GM19328 (cell line): ENCODE results near the gene FMN1.

Source experiments
- ATAC-seq: cut with Tn5 transposase; IDR thresholded peaks from one replicate; pipeline ENCODE4 v1.9.1; 2021; ENCODE audit warnings: mild to moderate bottlenecking, moderate library complexity; ENCODE audit not compliant: unreplicated experiment

FMN1 gene

DNA sequence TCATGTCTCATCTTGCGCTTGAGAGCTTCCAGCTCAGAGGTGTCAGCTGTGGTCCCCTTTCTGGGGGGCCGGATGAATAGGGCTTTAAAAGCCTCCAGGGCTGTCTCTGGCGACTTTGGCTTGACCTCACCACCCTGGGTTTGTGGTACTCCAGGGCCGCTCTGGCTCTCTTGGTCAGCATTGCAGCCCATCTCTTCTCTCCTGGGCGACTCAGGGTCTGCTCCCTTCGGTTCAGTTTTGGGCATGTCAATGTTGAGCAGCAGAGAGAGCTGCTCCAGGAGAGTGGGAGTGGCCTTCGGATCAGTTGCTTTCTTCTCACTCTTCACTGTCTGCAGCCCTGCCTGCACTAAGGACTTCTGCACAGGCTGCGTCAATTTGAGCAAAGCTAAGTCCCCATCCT is 127.9 kb downstream of the FMN1 start:
- ATAC-seq = no peak

DNA sequence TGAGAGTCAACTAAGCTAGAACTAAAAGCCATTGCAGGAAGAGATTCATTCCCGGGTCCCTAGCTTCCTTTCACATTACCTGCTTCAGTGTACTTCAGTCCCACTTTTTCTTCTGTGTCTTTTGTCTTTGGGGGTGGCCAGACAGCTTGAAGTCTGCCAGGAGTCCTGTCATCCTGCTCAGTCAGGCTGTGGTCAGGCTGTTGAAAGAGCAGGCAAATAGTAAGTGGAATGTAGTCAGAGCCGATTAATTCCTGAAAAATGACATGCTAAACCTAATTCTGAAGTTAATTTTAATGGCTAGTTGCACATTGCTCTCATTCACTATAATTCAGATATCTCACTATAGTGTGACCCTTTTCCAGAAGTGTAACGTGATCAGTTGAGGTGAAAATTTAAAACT is 129.6 kb downstream of the FMN1 start:
- no peak for ATAC-seq

DNA sequence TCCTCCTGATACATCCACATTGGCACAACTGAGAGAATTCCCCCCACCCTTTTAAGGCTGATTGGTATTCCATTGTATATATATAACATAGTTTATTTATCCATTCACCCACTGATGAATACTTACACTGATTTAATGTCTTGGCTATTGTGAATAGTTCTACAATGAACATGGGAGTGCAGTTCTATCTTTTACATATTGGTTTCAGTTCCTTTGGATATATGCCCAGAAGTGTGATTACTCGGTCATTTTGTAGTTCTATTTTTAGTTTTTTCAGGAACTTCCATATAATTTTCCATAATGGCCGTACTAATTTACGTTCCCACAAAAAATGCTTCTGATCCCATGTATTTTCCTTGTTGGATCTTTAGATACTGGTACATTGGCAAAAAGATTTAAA is 135.3 kb downstream of the FMN1 start:
- ATAC-seq = no peak

DNA sequence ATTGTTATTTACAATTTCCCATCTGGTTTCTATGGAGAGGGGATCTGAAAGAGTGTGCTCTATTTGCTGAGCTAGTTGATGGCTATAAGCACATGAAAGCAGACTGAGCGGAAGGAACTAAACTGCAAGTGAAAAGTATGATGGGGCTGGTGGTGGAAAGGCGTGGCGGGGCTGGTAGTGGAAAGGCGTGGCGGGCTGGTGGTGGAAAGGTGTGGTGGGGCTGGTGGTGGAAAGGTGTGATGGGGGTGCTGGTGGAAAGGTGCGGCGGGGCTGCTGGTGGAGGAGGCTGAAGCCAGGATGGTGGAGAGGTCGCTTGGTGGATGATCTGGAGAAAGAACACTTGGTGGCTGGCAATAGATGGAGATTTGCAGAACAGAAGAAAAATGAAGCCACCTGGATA is 136.7 kb downstream of the FMN1 start:
- ATAC-seq = no peak

DNA sequence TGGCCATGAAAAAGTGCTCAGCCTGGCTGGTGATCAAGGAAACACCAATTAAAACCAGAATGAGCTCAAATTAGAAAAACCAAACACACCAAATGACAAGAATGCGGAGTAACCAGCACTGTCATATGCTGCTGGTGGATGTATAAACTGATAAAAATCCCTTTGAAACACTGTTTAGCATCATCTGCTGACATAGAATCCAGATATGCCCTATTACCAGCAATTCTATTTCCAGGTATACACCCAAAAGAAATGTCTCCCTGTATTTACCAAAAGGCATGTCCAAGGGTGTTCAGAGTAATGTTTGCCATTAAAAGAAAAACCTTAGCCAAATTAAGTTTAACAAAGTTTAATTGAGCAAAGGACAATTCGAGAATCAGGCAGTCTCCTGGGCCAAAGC is 138.6 kb downstream of the FMN1 start:
- ATAC-seq = no peak

DNA sequence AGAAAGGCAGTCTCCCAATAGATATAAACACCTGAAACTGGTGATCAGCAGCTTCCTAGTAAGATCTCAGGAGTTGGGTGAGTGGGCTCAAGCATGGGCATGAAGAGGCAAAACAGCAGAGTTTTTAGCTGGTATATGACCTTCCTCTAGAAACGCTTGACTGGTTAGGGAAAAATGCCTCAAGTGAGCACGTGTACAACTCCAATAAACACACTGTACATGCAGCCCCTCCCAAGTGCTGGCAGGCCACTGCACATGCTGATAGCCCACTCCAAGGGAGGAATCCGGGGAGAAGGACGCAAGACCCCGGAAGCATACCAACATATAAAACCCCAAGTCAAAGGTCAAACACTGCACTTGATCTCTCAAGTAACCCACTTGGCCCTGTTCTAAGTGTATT is 143.0 kb downstream of the FMN1 start:
- ATAC-seq = no peak

DNA sequence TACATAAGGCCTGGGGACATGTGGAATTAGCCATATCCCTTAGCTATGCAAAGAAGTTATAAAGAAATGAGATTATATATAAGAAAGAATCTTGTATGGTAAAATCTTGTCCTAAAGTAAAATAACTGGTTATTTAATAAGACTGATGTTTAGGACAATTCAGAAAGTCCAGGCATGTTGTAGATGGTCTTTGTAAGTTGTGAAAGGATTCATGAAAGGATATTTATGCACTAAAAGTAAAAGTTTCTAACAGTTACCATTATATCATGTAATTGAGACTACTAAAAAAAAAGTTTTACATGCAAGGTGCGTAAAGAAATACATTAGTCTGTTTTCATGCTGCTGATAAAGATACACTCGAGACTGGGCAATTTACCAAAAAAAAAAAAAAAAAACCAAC is 146.3 kb downstream of the FMN1 start:
- ATAC-seq = no peak

DNA sequence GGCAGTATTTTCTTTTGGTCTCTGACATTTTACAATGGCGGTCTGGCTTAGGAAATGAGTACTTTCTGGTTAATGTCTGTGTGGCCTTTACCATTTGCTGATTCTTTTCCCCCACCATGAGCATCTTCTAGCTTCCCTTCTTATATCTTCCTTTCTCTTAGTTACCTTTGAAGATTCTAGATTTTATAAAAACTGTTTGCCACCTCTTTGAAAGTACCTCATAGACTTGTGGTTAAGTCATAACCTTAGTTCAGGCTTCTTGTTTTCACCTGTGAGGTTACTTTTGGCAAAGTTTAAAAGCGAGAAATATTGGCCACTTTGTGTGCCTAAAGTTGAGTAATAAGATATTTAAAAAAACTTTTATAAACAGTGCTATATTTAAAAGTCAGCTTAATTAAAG is 147.4 kb downstream of the FMN1 start:
- ATAC-seq = no peak

DNA sequence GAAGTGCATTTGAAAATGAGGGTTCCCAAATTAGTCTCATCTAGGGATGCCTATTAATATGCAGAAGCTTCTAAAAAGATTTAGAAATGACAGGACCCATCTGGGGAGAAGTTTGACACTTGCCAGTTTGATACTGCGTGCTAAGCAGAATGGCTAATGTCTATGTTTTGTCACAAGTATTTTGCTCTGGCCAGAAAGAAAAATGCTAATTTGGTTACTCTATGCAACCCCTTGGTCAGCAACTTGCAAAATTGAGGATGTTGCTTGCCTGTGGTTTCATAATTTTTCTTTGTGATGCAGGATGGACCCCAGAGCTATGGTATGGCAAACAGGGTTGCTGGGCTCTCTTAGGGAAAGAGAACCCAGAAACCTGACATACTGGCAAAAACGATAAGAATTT is 148.2 kb downstream of the FMN1 start:
- no peak for ATAC-seq

DNA sequence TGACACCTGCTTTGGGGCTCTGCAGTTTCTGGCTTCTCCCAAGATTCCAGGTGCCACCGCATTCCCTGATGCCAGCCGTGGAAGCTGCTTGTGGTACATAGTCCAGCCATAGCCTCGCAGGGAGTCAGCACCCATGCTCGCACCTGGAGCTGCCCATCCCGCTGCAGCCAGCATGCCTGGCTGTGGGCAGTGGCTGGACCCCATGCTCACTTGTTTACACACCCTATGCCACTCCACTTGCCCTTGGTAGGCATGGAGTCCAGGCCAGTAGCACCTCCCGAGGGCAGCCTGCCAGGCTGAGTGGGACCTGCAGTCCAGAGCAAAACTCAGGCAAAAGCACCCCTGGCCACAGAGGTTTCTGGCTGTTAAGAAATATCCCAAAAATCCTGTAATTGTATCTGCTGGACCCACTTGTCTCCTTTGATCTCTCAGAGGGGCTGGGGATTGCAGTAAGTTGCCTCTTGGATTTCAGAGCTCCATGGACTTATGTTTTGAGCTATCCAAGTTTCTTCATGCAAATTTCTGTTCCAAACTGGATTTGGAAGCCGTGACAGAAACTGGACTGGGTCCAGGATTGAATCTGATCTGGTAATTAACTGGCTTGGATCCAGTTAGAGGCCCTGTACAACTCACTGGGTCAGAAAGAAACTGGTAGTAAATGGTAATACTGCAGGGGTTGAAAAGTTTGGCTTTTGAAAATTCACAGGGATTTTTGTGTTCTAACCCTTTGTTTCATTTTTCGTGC is 149.3 kb downstream of the FMN1 start:
- ATAC-seq = no peak

DNA sequence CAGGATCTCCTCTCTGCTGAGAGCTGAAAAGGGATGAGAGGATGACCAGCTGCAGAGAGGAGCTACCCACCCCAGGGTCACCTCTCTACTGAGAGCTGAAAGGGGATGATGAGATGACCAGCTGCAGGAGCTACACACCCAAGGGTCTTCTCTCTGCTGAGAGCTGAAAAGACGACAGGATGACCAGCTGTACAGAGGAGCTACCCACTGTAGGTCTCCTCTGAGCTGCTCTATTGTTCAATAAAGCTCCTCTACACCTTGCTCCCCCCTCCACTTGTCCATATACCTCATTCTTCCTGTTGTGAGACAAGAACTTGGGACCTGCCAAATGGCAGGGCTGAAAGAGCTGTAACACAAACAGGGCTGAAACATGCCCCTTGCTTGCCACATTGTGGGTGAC is 149.9 kb downstream of the FMN1 start:
- ATAC-seq = no peak

DNA sequence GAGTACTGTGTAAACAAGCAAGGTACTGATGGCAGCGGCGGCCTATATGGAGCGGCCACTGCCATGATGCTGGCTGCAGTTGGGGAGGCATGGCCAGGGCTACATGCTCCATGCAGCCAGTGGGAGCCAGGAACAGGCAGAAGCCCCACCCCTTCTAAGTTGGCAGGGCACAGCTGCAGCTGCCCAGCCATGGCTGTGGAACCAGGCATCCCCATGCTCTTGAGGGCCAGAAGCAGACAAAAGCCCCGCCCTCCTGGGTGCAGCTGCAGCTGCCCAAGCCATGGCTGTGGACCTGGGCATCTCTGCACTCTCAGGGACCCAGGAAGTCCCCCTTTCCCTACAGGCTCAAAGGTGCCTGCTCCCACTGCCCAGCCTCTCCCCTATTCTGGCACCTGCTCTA is 150.9 kb downstream of the FMN1 start:
- ATAC-seq = no peak

DNA sequence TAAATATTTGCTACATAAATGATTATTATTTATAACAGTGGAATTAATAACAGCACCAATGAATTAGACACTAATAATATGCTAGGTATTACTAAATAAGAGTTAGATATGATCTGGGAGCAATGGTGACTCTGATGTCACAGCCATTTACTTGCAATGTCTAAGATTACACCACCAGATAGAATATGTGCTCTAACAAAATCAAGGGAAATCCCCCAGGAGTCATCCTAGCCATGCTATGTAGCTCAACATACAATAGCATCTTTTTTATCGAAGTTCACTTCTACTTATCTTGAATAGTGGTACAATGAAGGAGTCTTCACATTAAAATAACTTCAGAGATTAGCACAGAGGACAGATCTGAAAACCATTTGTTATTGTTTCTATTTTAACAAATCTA is 154.0 kb downstream of the FMN1 start:
- ATAC-seq = no peak

DNA sequence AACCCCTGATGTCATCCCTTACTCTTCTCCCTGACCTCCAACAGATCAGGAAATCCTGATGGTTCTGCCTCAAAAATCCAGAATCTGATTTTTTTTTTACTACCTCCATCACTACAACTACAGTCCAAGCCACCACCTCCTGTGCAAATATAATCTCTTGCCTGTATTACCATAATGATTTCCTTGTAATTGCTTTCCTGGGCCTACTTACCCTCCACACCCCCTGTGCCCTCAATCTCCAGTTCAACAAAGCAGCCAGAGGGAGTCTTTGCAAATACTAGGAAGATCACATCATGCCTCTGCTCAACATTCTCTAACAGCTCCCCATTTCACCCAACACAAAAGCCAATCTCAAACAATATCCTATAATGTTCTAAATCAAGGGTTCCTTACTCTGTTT is 159.9 kb downstream of the FMN1 start:
- ATAC-seq = no peak

DNA sequence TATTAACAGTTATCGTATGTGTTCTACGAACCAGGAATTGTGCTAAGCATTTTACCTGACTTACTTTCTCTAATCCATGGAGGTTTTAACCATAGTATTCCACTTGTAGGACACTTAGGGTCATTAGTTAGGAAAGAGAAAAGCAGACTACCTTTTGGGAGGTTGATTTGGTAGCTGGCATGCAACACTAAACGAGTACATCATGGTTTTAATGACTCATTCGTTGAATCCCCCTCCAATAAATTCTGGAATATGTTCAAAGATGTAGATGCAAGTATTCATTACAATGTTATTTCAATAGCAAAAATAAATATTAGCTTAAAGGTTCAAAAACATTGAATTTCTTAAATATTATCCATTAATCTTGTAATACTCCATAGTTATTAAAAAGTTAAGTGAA is 162.5 kb downstream of the FMN1 start:
- ATAC-seq = no peak

DNA sequence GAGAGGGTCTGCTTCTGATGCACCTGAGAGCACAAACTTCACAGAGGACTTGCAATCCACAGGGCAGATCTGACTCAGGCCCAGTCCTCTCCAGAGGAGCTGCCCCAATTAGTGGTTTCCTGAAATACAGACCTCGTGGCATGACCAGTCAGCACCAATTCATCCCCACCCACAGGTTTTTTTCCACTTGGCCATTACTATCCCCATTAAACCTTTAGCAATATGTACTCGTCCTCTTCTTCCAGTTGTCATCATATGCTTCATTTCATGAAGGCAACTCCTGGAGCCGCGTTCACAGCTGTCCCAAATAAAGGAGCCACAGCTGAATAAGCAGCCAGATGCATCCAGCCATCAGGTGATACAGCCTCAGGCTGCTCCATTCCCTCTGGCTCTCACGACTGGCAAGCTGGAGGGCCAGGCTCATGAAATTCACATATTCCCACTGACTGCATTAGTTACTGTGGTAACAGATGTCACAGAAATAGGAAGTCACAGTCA is 163.1 kb downstream of the FMN1 start:
- ATAC-seq = no peak

DNA sequence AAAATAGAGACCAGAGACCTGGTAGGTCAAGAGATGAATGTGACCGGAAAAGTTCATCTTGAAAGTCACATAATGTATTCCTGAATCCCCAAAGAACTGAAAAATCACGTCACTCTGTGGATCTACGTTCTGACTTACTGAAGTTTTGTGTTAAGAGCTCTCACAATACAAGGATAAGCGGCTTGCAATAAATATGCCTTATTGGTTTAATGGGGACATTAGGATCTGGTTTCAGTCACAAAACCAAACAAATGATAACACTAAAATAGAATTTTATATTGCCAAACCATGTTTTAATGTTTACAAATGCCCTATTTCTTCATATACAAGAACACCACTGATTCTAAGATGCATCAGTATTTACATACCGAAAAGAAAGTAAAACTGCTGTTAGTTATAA is 164.2 kb downstream of the FMN1 start:
- no peak for ATAC-seq

DNA sequence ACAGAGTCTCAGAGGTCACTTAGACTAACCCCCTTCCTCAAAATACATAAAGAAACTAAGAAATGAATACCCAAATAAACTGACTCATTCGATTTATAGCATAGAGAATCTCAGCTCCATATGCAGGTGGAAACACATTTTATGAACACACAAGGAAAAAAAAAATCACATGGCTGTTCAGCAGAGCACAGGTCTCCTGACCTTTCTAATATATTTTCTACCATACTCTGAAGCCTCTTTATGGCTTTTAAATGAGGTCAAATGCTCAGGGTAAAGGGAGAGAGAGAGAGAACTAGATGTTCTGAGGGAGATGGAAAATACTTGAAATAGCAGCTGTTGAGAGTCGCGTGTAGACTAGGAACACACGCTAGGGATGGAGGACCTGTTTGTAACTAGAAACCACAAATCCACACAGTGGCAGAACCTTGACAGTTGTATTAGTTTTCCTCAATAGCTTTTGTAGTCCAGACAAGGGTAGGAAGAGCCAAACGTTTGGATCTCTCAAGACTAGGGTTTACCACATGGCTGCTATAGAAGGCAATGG is 165.3 kb downstream of the FMN1 start:
- ATAC-seq = no peak

DNA sequence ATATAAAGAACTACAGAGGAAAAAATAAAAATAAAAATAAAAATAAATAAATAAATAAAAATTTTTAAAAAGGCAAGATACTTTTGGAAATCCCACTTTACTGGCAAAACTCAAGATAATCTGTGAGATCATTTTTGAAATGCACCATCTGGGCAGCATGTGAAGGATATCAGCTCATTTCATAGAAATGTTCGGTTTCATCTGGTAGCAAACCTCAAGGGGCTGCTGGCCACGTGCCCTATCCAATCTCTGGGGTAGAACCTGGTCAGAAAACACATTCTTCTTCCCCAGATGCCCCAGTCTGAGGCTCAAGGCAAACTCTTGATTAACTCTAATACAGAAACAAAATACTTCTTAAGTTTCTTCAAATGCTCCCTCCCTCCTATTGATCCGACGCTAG is 166.0 kb downstream of the FMN1 start:
- ATAC-seq = no peak

DNA sequence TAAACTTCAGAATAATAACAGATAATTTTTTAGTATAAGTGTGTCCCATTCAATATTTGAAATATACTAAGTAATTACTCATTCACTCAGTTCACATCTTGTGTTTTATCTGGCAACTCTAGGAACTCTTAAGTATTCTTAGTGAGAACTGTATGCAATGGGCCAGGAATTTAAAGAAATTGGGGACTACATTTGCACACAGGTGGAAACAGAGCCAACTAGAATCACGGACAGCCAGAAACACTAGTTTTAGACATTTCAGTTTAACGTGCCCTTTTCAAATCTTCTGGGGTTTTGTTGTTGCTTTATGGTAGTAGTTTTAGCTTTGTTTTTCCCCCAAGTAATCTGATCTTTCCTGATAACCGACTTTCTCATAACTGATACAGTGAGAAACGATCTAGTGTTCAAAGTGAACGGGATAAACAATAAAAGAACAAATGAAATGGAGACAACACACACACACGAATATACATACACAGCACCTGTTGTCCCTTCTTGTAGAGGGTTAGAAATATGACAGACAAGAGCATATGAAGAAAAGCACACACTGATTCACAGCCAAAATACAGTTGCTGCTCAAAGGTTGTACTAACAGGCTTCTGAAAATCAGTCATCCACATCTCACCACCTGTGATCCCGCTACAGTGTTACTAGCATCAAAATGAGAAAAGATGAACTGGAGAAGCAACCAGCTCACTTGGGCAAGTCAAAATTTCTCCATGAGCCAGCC is 167.0 kb downstream of the FMN1 start:
- no peak for ATAC-seq

DNA sequence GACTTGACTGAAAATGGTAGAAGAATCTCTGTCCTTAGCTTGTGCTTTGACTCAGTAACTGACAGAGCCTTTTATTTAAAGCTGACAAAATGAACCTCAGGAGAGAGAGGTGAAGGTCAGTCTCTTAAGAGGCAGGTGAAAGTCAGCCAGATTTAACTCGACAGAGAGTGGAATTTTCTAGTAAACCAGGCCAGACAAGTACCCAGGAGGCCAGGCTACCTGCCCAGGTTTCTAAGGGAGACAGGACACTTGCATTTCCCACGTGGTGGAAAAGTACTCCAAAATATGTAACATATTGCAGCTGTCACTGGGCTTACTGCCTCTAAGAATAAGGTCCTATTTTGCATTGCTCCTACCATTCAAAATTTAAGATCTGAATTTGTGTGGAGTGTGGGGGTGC is 167.9 kb downstream of the FMN1 start:
- ATAC-seq = no peak

DNA sequence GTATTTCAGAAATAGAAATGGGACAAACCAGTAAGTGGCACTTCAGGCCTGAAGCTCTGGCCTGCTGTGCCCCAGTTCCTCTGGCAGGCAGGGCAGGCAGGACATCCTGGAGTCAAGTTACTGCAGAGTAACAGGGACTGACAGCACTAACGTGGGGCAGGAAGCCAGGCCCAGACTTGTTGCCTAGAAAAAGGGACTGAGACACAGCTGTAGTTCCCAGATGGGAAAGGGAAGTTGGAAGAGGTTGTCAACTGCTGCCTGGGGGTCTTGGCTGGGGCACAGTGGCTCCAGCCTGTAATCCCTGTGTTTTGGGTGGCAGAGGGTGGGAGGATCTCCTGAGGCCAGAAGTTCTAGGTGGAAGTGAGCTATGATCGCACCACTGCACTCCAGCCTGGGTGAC is 171.9 kb downstream of the FMN1 start:
- no peak for ATAC-seq
